Measurements from ENCODE around the gene LAX1.
A peak's percentile ranks its signal among the peaks of the same experiment; 100 is the strongest.

The LAX1 gene

GRCh38 chr1:203776636-203777035 is 11.7 kb downstream of the LAX1 start:
- H4K20me1 ChIP-seq (ENCODE audit: control insufficient read depth, insufficient read depth, low read depth, low read length), result no peaks in the 10 kb centered on the region
- H3K9me3 ChIP-seq (ENCODE audit: control insufficient read depth, insufficient read depth, low read length), result no peaks in the 10 kb centered on the region
- H3K4me2 ChIP-seq (ENCODE audit: low read length), result no peak overlapping the region
- peaks cover 10% of the 10 kb centered on the region for H3K4me1 ChIP-seq (ENCODE audit: control insufficient read depth, low read length)
- peak; percentile 15 for TF ChIP-seq CTCF (IDR thresholded peaks at IDR 0.05; ENCODE audit: low read depth, low read length, poor library complexity, severe bottlenecking)
- no peak for TF ChIP-seq EZH2phosphoT487 (IDR thresholded peaks at IDR 0.05; ENCODE audit: borderline replicate concordance, low read length)
- H3K9me2 ChIP-seq (replicated peaks; ENCODE audit: control insufficient read depth, low read length), result no peaks in the 10 kb centered on the region
- no peak overlapping the region for H3K4me3 ChIP-seq (ENCODE audit: low read length)
- H3K27ac ChIP-seq (ENCODE audit: low read depth, low read length), result no peak overlapping the region
- no peaks in the 10 kb centered on the region for H3K79me2 ChIP-seq (ENCODE audit: control insufficient read depth, low read length)
- H3K27me3 ChIP-seq (ENCODE audit: control insufficient read depth, low read length), result peaks cover 4% of the 10 kb centered on the region
- no peaks in the 10 kb centered on the region for H3K36me3 ChIP-seq (ENCODE audit: control insufficient read depth, low read length)
- H3F3A ChIP-seq (ENCODE audit: control insufficient read depth, insufficient read depth), result no peaks in the 10 kb centered on the region

- Histone ChIP-seq H3K79me2 (ENCODE audit: control insufficient read depth, low read length) (no peaks in the 10 kb centered on the region), H3K4me3 (ENCODE audit: low read length) (no peak overlapping the region), H3K27me3 (ENCODE audit: control insufficient read depth, low read length) (peaks cover 4% of the 10 kb centered on the region; the same call in 1 of the 2 replicates), H3K4me2 (ENCODE audit: low read length) (no peak overlapping the region), H4K20me1 (ENCODE audit: control insufficient read depth, insufficient read depth, low read depth, low read length) (no peaks in the 10 kb centered on the region), H3K9me3 (ENCODE audit: control insufficient read depth, insufficient read depth, low read length) (no peaks in the 10 kb centered on the region), H3F3A (ENCODE audit: control insufficient read depth, insufficient read depth) (no peaks in the 10 kb centered on the region), H3K4me1 (ENCODE audit: control insufficient read depth, low read length) (peaks cover 10% of the 10 kb centered on the region), H3K9me2 (replicated peaks; ENCODE audit: control insufficient read depth, low read length) (no peaks in the 10 kb centered on the region), H3K36me3 (ENCODE audit: control insufficient read depth, low read length) (no peaks in the 10 kb centered on the region), H3K27ac (ENCODE audit: low read depth, low read length) (no peak overlapping the region)
- no peak for TF ChIP-seq EZH2phosphoT487 (IDR thresholded peaks at IDR 0.05; ENCODE audit: borderline replicate concordance, low read length)
- no peak for TF ChIP-seq CTCF (IDR thresholded peaks at IDR 0.05; ENCODE audit: low read depth, low read length, poor library complexity, severe bottlenecking)
Measured at GRCh38 chr1:203777596-203777995, 12.6 kb downstream of the LAX1 start.

GRCh38 chr1:203778146-203778545 is 13.2 kb downstream of the LAX1 start:
- Histone ChIP-seq H3K27ac (ENCODE audit: low read depth, low read length) (no peak overlapping the region), H3K36me3 (ENCODE audit: control insufficient read depth, low read length) (no peaks in the 10 kb centered on the region), H3K79me2 (ENCODE audit: control insufficient read depth, low read length) (no peaks in the 10 kb centered on the region), H3K4me3 (ENCODE audit: low read length) (no peak overlapping the region), H3K9me3 (ENCODE audit: control insufficient read depth, insufficient read depth, low read length) (no peaks in the 10 kb centered on the region), H3K4me2 (ENCODE audit: low read length) (no peak overlapping the region), H3F3A (ENCODE audit: control insufficient read depth, insufficient read depth) (no peaks in the 10 kb centered on the region), H4K20me1 (ENCODE audit: control insufficient read depth, insufficient read depth, low read depth, low read length) (no peaks in the 10 kb centered on the region), H3K4me1 (ENCODE audit: control insufficient read depth, low read length) (peaks cover 10% of the 10 kb centered on the region), H3K27me3 (ENCODE audit: control insufficient read depth, low read length) (no peaks in the 10 kb centered on the region), H3K9me2 (replicated peaks; ENCODE audit: control insufficient read depth, low read length) (no peaks in the 10 kb centered on the region)
- TF ChIP-seq EZH2phosphoT487 (IDR thresholded peaks at IDR 0.05; ENCODE audit: borderline replicate concordance, low read length) (no peak), CTCF (IDR thresholded peaks at IDR 0.05; ENCODE audit: low read depth, low read length, poor library complexity, severe bottlenecking) (no peak)

- Histone ChIP-seq H3K27ac (ENCODE audit: low read depth, low read length) (no peak overlapping the region), H3K9me3 (ENCODE audit: control insufficient read depth, insufficient read depth, low read length) (no peaks in the 10 kb centered on the region), H3F3A (ENCODE audit: control insufficient read depth, insufficient read depth) (no peaks in the 10 kb centered on the region), H4K20me1 (ENCODE audit: control insufficient read depth, insufficient read depth, low read depth, low read length) (no peaks in the 10 kb centered on the region), H3K36me3 (ENCODE audit: control insufficient read depth, low read length) (no peaks in the 10 kb centered on the region), H3K4me3 (ENCODE audit: low read length) (no peak overlapping the region), H3K27me3 (ENCODE audit: control insufficient read depth, low read length) (no peaks in the 10 kb centered on the region), H3K79me2 (ENCODE audit: control insufficient read depth, low read length) (no peaks in the 10 kb centered on the region), H3K4me1 (ENCODE audit: control insufficient read depth, low read length) (peaks cover 10% of the 10 kb centered on the region), H3K9me2 (replicated peaks; ENCODE audit: control insufficient read depth, low read length) (no peaks in the 10 kb centered on the region), H3K4me2 (ENCODE audit: low read length) (no peak overlapping the region)
- TF ChIP-seq CTCF (IDR thresholded peaks at IDR 0.05; ENCODE audit: low read depth, low read length, poor library complexity, severe bottlenecking) (no peak), EZH2phosphoT487 (IDR thresholded peaks at IDR 0.05; ENCODE audit: borderline replicate concordance, low read length) (no peak)
Measured at GRCh38 chr1:203778789-203779188, 13.8 kb downstream of the LAX1 start.

Data from DOHH2 (cell line).